ENCODE results near the gene CBX2. TPM values are rescaled to one million over a fixed set of nuclear protein-coding genes. Genes with fewer than 3 reads are reported as not detected.

The CBX2 gene
- total RNA-seq, 1 donor from 2014 or later, result 11.2 TPM

DNA sequence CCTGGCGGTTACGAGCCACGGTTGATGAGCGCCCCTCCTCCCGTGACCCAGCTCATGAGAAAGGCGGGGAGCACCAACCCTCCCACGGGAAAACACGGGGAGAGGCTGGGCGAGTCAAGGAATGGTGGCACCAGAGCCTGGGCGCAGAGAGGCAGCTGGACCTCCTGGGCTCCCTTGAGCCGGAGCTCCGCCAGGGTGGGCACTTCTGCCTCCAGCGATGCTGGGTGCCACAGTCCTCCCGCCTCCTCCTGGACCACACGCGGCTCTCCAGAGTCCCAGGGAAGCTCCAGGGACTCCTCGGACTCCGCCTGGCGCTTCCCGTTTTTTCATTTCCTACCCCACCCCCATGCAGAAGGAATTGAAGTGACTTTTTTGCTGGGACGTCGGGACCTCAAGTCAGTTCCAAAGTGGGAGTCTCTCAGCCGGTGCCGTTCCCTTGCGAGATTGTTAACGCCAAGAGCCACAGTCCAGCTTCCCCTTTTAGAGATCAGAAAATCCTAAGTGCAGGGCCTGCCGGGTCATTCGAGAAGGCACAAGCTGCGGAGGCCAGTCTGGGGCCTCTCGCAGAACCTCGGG, 25.6 kb downstream of the CBX2 start:
- intact Hi-C loops (cut with micrococcal nuclease), result loop anchor here (5.0 kb wide), 2 partner anchors 56 to 1594 kb away; partner anchors contain the start of gene BAHCC1
- peaks cover 73% of the 10 kb centered on the region for H3K27me3 Mint-ChIP-seq (ENCODE audit: low read depth)
- H3K27ac Mint-ChIP-seq, result no peak overlapping the region
- H3K36me3 Mint-ChIP-seq (ENCODE audit: low read depth), result peaks cover 6% of the 10 kb centered on the region
- no peak overlapping the region for H3K4me3 Mint-ChIP-seq (ENCODE audit: low read depth)
- no peak for DNase-seq (ENCODE audit: low spot score)
- peaks cover 8% of the 10 kb centered on the region for H3K9me3 Mint-ChIP-seq
- H3K4me1 Mint-ChIP-seq (ENCODE audit: low read depth), result peaks cover 31% of the 10 kb centered on the region

DNA sequence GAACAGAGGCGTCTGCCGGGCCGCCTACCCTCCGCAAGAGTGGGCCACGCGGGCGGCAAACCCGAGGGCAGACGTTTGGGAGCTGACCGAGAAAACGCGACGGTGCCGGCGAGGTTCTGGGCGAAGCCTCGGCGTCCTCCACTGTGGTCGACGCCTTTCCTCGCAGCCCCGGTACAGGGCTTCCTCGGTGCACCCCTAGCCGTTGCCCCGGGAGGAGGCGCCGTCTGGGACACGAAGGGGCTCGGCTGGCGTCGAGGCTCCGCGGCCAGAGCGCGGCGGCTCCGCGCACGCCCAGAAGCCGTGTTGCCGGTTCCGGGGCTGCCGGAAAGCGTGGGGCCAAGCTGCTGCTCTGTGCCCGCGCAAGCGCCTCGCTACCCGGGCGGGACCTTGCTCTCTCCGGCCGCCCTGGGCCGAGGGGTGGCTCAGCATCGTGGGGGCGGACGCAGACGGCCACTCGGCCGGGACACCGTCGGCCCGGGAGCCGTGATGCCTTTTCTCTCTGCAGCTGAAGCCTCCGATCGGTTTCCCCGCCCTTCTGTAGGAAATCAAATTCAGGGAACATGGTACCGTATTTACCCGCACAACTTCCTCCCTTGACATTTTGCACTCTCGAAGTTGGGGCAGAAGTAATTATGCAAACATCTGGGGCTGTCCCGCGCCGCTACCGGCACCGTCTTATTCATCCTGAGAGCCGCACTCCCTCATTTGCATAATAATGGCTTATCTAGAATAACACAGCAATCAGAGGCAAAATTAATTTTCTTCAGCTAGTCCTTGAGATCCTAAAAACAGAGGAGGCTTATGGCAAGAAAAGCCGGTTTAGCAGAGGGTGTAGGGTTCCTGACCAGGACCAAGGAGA, 26.3 kb downstream of the CBX2 start:
- intact Hi-C loops (cut with micrococcal nuclease), result loop anchor here (5.0 kb wide), 2 partner anchors 57 to 1593 kb away; partner anchors contain the start of gene BAHCC1
- peak; percentile 55 for DNase-seq (ENCODE audit: low spot score)
- H3K4me3 Mint-ChIP-seq (ENCODE audit: low read depth), result peak overlapping the region; percentile 59
- H3K4me1 Mint-ChIP-seq (ENCODE audit: low read depth), result peaks cover 36% of the 10 kb centered on the region
- peak overlapping the region; percentile 76 for H3K27ac Mint-ChIP-seq
- peaks cover 6% of the 10 kb centered on the region for H3K36me3 Mint-ChIP-seq (ENCODE audit: low read depth)
- peaks cover 76% of the 10 kb centered on the region for H3K27me3 Mint-ChIP-seq (ENCODE audit: low read depth)
- peaks cover 8% of the 10 kb centered on the region for H3K9me3 Mint-ChIP-seq

DNA sequence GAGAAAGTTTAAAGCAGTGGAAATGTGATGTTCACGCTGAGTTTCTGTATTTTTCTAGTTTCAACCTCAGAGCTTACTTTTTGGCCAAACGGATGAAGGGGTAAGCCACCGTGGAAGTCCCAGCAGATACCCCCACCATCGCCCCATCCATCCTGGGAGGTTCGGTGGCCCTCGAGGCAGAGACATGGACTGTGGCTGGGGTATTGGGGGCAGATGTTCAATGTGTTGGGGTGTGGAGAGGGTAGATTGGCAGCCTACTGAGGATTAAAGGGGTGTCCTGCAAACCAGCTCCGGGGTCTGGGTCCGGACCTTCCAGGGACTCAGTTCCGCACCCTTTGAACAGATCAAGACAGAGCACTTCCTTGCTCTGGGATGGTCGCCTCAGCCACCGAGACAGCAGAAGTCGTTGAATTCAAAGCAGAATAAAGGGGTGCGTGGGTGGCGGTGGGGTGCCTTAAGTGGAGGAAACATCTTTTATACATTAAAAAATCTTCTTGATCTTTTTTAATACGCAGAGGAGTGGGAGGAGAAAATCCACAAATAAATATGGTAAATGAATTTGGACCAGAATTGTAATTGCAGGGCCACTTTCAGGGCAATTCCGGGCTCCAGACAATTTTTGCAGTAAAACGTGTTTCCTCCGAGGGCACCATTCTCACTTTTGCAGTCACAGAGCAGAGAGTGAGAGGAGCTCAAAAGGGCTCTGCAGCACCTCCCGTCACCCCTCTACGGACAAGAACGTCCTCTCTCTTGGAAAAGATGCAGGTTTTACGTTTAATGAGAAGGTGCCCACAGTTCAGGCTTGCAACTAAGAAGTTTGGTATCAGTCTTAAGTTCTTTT, 27.1 kb downstream of the CBX2 start:
- DNase-seq (ENCODE audit: low spot score), result no peak
- H3K27ac Mint-ChIP-seq, result peak overlapping the region; percentile 76
- peaks cover 70% of the 10 kb centered on the region for H3K27me3 Mint-ChIP-seq (ENCODE audit: low read depth)
- H3K36me3 Mint-ChIP-seq (ENCODE audit: low read depth), result peaks cover 6% of the 10 kb centered on the region
- intact Hi-C loops (cut with micrococcal nuclease), result loop anchor here (5.0 kb wide), 2 partner anchors 58 to 1592 kb away; partner anchors contain the start of gene BAHCC1
- H3K4me1 Mint-ChIP-seq (ENCODE audit: low read depth), result peaks cover 31% of the 10 kb centered on the region
- H3K4me3 Mint-ChIP-seq (ENCODE audit: low read depth), result peak overlapping the region; percentile 59
- H3K9me3 Mint-ChIP-seq, result peaks cover 8% of the 10 kb centered on the region

DNA sequence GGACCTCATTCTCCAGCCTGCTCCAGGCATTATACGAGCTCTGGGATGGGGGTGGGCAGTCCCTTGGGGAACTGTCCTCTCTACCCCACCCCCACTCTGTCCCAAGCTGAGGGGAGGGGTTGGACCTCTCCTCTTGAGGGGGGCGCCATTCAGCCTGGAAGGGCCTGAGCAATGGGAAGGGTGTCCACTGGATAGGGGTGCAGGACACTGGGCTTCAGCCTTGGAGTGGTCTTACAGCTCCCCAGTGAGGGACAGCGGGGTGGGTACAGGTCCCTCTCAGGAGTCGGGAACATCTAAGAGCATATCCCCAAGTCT, 28.5 kb downstream of the CBX2 start:
- Mint-ChIP-seq H3K9me3 (peaks cover 8% of the 10 kb centered on the region), H3K27ac (no peak overlapping the region), H3K27me3 (ENCODE audit: low read depth) (peaks cover 67% of the 10 kb centered on the region), H3K36me3 (ENCODE audit: low read depth) (peaks cover 3% of the 10 kb centered on the region), H3K4me1 (ENCODE audit: low read depth) (peaks cover 29% of the 10 kb centered on the region), H3K4me3 (ENCODE audit: low read depth) (no peak overlapping the region)
- no peak for DNase-seq (ENCODE audit: low spot score)
- intact Hi-C loops (cut with micrococcal nuclease), result no loop called here

DNA sequence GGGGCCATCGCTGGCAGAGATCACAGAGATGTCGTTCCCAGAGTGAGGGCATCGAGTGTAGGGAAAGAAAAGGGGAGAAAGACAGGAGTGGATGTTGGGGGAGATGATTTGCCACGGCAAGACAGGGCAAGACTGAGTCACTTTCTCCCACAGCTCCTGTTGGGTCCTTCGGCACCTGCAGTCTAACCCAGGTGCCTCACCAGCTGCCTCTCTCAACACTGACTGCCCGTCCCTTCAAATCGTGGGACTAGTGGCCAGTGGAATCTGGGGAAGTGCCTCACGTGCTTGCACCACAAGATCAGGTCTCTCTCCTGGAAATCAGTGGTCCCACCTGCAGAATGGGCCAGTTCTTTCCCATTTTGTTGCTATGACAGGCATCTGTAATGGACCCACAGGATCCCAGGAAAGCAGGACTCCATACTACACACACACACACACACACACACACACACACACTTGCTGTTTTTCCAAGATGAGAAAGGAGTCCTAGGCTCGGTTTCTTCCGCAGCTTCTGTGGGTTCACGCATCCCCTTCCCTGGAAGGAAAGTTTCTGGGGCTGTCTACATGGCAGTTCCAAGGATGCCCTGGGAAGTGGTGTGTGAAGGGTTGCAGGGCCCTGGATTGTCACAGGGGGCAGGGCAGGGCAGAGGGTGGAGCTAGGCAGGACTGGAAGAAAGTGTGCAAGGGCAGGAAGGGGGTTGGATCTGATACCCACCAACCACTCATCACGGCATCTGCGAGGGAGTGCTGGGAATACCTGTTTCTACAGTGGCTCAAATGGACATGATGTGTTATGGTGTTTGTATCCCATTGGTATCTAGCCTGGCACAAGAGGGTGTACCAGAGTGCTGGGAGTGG, 29.1 kb downstream of the CBX2 start:
- no peak overlapping the region for H3K27ac Mint-ChIP-seq
- H3K4me3 Mint-ChIP-seq (ENCODE audit: low read depth), result no peak overlapping the region
- H3K4me1 Mint-ChIP-seq (ENCODE audit: low read depth), result peaks cover 35% of the 10 kb centered on the region

DNA sequence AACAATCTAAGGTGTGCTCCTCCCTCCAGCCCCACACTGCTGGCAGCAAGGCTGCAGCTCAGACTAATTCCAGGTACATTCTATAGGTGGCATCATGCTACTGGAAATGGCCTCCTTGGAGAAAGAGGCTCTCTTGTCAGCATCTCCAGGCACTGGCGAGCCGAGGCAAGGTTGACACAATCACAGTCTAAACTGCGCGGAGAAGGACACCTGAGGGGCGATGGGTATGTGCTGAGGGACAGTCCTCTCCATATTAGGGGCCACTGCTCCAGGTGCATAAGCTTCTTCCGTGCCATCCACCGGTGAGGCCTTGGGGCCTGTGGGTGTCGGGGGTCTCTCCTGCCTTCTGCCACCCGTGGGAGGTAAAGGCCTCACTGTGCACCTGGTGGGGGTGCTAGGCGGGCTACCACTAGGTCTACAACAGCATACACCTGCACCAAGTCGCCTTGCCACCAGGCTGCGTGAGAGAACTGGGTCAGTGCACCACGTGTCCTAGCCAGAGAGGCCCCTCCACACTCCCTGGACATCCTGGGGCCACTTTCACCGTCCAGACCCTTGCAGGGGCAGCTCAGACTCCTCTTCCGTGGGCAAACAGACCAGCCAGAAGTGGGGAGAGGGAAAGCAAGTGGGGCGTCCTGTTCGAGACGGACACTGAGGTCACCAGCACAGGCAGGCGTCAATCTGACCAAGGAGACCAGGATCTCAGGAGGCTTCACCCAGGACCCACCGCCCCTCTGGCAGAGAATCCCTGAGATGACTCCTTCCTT, 31.0 kb downstream of the CBX2 start:
- Mint-ChIP-seq H3K9me3 (peaks cover 5% of the 10 kb centered on the region), H3K36me3 (ENCODE audit: low read depth) (peaks cover 3% of the 10 kb centered on the region), H3K4me1 (ENCODE audit: low read depth) (peaks cover 38% of the 10 kb centered on the region), H3K27ac (no peak overlapping the region), H3K27me3 (ENCODE audit: low read depth) (peaks cover 64% of the 10 kb centered on the region), H3K4me3 (ENCODE audit: low read depth) (peak overlapping the region; percentile 2)
- intact Hi-C loops (cut with micrococcal nuclease), result no loop called here
- DNase-seq (ENCODE audit: low spot score), result no peak

More for the DNA sequence above, 29.1 kb downstream of the CBX2 start:
- peaks cover 68% of the 10 kb centered on the region for H3K27me3 Mint-ChIP-seq (ENCODE audit: low read depth)
- H3K9me3 Mint-ChIP-seq, result peaks cover 8% of the 10 kb centered on the region
- intact Hi-C loops (cut with micrococcal nuclease), result no loop called here
- H3K36me3 Mint-ChIP-seq (ENCODE audit: low read depth), result peaks cover 3% of the 10 kb centered on the region
- DNase-seq (ENCODE audit: low spot score), result no peak

DNA sequence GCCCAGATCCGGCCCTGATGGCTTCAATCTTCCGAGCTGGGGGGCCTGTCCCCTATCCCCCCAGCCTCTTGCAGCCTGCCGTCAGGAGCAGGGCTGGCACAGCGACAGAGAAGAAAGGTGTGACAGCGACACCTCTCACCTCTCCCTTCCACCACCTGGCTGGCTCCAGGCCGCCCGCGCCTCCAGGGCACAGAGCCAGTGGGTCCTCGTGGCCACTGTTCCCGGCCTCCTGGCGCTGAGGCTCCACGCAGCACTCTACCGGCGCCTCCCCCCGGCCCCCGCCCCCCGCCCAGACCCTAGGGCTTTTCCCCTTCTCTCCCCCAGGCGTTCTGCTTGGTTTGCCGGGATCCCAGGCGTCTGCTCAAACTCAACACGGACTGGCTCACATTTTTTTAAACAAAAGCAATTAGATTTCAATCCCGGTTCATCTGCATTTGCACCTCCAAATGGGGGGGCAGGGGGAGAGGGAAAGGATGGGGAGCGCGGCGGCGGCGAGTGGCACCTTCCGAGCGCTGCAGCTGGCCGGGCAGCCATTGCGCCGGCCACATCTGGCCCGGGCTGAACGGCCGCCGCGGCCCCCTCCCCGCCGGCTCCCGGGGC, 31.7 kb downstream of the CBX2 start:
- H3K27ac Mint-ChIP-seq, result no peak overlapping the region
- peak overlapping the region; percentile 49 for H3K4me3 Mint-ChIP-seq (ENCODE audit: low read depth)
- peaks cover 40% of the 10 kb centered on the region for H3K4me1 Mint-ChIP-seq (ENCODE audit: low read depth)

DNA sequence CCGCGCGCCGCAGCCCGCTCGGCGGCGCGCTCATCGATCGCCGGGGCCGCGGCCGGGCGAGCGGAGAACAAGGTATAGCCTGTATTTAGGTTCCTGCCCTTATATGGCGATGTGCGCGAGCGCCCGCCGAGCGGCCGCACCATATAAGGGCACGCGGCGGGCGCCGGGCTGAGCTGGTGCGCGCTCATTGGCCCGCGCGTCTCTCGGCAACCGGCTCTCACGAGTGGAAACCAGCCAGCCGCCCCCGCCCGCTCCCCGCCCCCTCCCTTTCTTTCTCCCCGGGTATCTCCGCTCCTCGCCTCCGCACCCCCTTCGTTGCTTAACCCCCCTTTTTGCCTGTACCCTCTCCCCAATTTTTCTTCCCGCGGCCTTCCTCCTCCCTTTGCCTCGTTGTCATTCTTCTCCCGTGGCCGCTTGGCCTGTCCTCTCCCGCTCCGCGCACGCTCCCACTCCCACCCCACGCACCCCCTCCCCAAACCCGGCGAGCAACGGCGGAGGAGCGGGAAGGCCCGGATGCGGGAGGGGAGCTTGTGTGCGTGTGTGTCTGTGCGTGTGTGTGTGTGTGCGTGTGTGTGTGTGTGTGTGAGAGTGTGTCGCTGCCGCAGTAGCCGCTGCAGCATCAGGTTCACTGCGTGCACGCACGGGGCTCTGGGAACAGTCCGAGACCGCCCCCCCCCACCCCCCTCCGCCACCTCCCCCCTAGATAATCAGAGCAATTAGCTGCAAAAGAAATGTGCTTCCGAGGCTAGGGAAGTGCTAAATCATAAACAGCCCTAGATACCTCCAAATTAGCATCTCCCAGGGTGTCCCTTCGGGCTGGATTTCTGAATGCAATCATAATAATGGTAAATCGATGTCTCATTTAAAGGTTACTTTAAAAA, 32.4 kb downstream of the CBX2 start:
- no peaks in the 10 kb centered on the region for H3K9me3 Mint-ChIP-seq

More for the DNA sequence above, 31.7 kb downstream of the CBX2 start:
- intact Hi-C loops (cut with micrococcal nuclease), result loop anchor here (1.0 to 2.0 kb wide), 2 partner anchors 13 to 30 kb away; partner anchors contain the start of genes CBX4 and CBX8
- no peak for DNase-seq (ENCODE audit: low spot score)
- peaks cover 66% of the 10 kb centered on the region for H3K27me3 Mint-ChIP-seq (ENCODE audit: low read depth)
- peaks cover 2% of the 10 kb centered on the region for H3K9me3 Mint-ChIP-seq
- no peaks in the 10 kb centered on the region for H3K36me3 Mint-ChIP-seq (ENCODE audit: low read depth)

DNA sequence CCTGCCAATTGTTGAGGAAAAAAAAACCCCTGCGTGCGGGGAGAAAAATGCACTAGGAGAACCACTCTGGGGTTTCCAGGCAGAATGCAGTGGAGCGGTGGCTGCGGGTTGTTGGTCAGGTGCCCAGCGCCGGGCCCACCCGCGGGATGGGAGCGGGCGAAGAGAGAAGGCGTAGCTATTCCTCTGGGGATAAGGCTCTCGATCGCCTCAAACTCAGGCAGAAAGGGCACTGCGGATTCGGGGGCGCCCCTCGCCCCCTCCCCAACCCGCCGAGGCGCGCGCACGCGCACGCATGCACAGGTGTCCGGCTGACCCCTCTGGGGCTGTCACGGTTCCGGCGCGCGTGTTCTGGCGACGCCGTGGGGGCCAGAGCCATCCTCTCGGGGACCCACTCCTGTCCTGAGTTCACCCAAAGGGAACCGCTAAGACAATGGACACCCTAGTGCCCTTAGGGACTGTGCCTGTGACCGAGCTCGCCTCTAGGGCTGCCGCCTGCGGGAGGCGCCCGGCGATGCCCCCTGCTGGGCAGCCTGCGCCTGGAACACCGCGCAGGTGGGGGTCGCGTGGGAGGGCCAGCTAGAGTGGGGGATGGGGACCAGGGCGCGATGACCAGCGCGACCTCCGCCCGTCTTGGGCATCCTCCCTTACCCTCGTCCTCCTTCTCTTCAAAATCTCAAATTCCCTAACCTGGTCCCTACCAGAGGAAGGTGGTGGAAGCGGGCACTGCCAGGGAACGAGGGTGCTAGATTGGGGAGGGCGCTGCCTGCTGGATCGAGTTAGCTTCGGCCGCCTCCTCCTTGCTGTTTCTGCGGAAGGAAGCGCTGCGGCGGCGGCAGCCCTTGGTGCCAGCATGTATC, 33.3 kb downstream of the CBX2 start:
- H3K4me3 Mint-ChIP-seq (ENCODE audit: low read depth), result peak overlapping the region; percentile 10
- intact Hi-C loops (cut with micrococcal nuclease), result loop anchor here (2.0 kb wide), 1 partner anchor 14 kb away; the partner anchor contains the start of gene CBX8

More for the DNA sequence above, 32.4 kb downstream of the CBX2 start:
- peak overlapping the region; percentile 10 for H3K4me3 Mint-ChIP-seq (ENCODE audit: low read depth)
- peak; percentile 81 for DNase-seq (ENCODE audit: low spot score)
- peaks cover 33% of the 10 kb centered on the region for H3K4me1 Mint-ChIP-seq (ENCODE audit: low read depth)
- H3K27me3 Mint-ChIP-seq (ENCODE audit: low read depth), result peaks cover 59% of the 10 kb centered on the region
- no peaks in the 10 kb centered on the region for H3K36me3 Mint-ChIP-seq (ENCODE audit: low read depth)
- H3K27ac Mint-ChIP-seq, result no peak overlapping the region
- intact Hi-C loops (cut with micrococcal nuclease), result loop anchor here (1.0 to 2.0 kb wide), 2 partner anchors 14 to 29 kb away; partner anchors contain the start of genes CBX4 and CBX8

More for the DNA sequence above, 33.3 kb downstream of the CBX2 start:
- Mint-ChIP-seq H3K36me3 (ENCODE audit: low read depth) (no peaks in the 10 kb centered on the region), H3K4me1 (ENCODE audit: low read depth) (peaks cover 26% of the 10 kb centered on the region), H3K27me3 (ENCODE audit: low read depth) (peaks cover 56% of the 10 kb centered on the region), H3K9me3 (no peaks in the 10 kb centered on the region), H3K27ac (no peak overlapping the region)
- no peak for DNase-seq (ENCODE audit: low spot score)

Measured in activated T-helper 2 cell treated with anti-CD3 and anti-CD28 coated beads, Interferon-gamma antibody, Interleukin-2, Interleukin-4, amounts not matched to agents 10 μg/mL and 5 μg/mL and 100 μg/mL, durations not matched to agents 14 hours and 24 hours and 36 hours (primary cell).